Measurements from ENCODE around the gene ZNF655. TPM values are rescaled to one million over a fixed set of nuclear protein-coding genes. Genes with fewer than 3 reads are reported as not detected.
"Not testable (repeated sequence)": the region's sequence is repeated elsewhere in the genome, so short reads cannot be mapped to it uniquely, and the experiment has no call there.

Gene ZNF655
- total and polyA plus RNA-seq, 2 experiments from 2014 or later: 45.9 to 118 TPM

DNA sequence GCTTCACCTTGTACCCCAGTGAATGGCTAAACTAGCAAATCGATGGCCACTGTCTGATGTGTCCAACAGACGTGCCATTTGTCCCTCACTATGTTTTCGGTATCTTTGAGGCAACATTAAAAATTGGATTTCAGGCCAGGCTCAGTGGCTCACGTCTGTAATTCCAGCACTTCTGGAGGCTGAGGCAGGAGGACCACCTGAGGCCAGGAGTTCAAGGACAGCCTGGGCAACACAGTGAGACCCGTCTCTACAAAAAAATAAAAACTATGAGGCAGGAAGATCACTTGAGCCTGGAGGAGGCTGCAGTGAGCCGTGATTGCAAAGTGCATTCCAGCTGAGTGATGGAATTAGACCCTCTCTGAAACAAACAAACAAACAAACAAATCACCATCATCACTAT lies 14.5 kb upstream of the ZNF655 start:
- TF ChIP-seq CTCF (IDR thresholded peaks at IDR 0.05; ENCODE audit: low read depth, low read length): no peak
- Histone ChIP-seq H3K27ac (no peak overlapping the region), H3K27me3 (no peaks in the 10 kb centered on the region), H3K4me3 (no peak overlapping the region), H3K4me1 (ENCODE audit: low read depth) (no peaks in the 10 kb centered on the region), H3K36me3 (peaks cover 9% of the 10 kb centered on the region), H3K9me3 (ENCODE audit: low read depth) (peaks cover 4% of the 10 kb centered on the region)
- no peak for DNase-seq (ENCODE audit: low read depth in 1 of 2, low spot score in 1 of 2)

- H3K27me3 ChIP-seq; DNase-seq (ENCODE audit: low read depth in 1 of 2, low spot score in 1 of 2); H3K9me3 ChIP-seq (ENCODE audit: low read depth); H3K4me1 ChIP-seq (ENCODE audit: low read depth); H3K27ac ChIP-seq; H3K4me3 ChIP-seq; H3K36me3 ChIP-seq: not testable (repeated sequence)
These were observed 13.1 kb upstream of the ZNF655 start for GRCh38 chr7:99545308-99545707.

- not testable (repeated sequence) for H3K4me3 ChIP-seq; H3K4me1 ChIP-seq (ENCODE audit: low read depth); DNase-seq (ENCODE audit: low read depth in 1 of 2, low spot score in 1 of 2); H3K36me3 ChIP-seq; H3K9me3 ChIP-seq (ENCODE audit: low read depth); H3K27ac ChIP-seq; H3K27me3 ChIP-seq
These were observed 8.9 kb upstream of the ZNF655 start for GRCh38 chr7:99549545-99549944.

DNA sequence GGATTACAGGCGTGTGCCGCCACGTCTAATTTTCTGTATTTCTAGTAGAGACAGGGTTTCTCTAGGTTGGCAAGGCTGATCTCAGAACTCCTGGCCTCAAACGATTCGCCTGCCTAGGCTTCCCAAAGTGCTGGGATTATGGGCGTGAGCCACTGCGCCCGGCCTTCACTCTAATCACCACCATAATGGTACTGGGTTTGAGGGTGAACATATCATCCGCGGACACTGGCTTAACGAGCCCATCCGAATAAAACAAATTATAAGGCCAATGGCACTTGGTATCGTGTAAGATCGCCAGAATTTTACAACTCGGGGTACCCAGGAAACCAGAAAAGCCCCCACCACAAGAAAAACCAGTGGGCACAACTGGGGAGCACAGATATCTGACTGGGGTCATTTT lies 7.1 kb upstream of the ZNF655 start:
- DNase-seq (ENCODE audit: low read depth in 1 of 2, low spot score in 1 of 2): peak in 1 of 2 donors; percentile 22
- no peak for TF ChIP-seq CTCF (IDR thresholded peaks at IDR 0.05; ENCODE audit: low read depth, low read length)
- Histone ChIP-seq H3K4me3 (peak overlapping the region; percentile 94), H3K27me3 (no peaks in the 10 kb centered on the region), H3K27ac (peak overlapping the region; percentile 83), H3K36me3 (peaks cover 9% of the 10 kb centered on the region), H3K4me1 (ENCODE audit: low read depth) (peaks cover 8% of the 10 kb centered on the region), H3K9me3 (ENCODE audit: low read depth) (no peaks in the 10 kb centered on the region)

GRCh38 chr7:99551767-99552463 lies 6.5 kb upstream of the ZNF655 start, which contains the start of gene FAM200A:
FAM200A (minus strand) TSS chr7:99552114; CDS start chr7:99548407, 3,707 bp downstream.
- H3K9me3 ChIP-seq (ENCODE audit: low read depth): no peaks in the 10 kb centered on the region
- peaks cover 8% of the 10 kb centered on the region for H3K4me1 ChIP-seq (ENCODE audit: low read depth)
- TF ChIP-seq CTCF (IDR thresholded peaks at IDR 0.05; ENCODE audit: low read depth, low read length): no peak
- peak within 1 kb of the TSS; percentile 94 for H3K4me3 ChIP-seq
- no peaks in the 10 kb centered on the region for H3K27me3 ChIP-seq
- peak within 1 kb of the TSS; percentile 83 for H3K27ac ChIP-seq
- peaks cover 9% of the 10 kb centered on the region for H3K36me3 ChIP-seq
- DNase-seq (ENCODE audit: low read depth in 1 of 2, low spot score in 1 of 2): peak; percentile 92 to 95

DNA sequence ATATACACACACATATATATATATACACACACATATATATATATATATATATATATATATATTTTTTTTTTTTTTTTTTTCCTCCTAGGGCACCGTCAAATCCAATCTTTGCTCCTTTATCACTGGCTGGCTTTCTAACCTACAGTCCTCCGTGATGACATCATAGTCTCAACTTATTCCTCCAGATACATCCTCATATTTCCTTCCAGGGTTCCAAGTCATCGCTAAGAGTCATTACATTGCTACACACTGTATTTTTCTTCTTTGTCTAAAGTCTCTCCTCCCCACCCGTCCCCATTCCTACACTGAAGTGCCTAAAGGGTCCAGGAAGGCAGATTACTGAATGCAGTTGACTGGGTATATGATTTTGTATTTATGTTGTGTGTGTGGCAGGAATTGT lies 5.4 kb upstream of the ZNF655 start:
- Histone ChIP-seq H3K36me3 (peaks cover under 1% of the 10 kb centered on the region), H3K4me1 (ENCODE audit: low read depth) (peaks cover 14% of the 10 kb centered on the region), H3K4me3 (no peak overlapping the region), H3K27ac (no peak overlapping the region), H3K27me3 (no peaks in the 10 kb centered on the region), H3K9me3 (ENCODE audit: low read depth) (no peaks in the 10 kb centered on the region)
- no peak for DNase-seq (ENCODE audit: low read depth in 1 of 2, low spot score in 1 of 2)
- TF ChIP-seq CTCF (IDR thresholded peaks at IDR 0.05; ENCODE audit: low read depth, low read length): no peak
